Hypothalamus (tissue), 51 donors: ENCODE measurements around the gene CETN1.
A peak's percentile ranks its signal among the peaks of the same experiment; 100 is the strongest.

Experiments used
- DNase-seq, 51 donors: peaks; one replicate each; lab custom pipeline; 2025; lab: John Stamatoyannopoulos, UW

The CETN1 gene

GRCh38 chr18:618618-619017, 38.4 kb downstream of the CETN1 start:
- DNase-seq, result no peak

DNA sequence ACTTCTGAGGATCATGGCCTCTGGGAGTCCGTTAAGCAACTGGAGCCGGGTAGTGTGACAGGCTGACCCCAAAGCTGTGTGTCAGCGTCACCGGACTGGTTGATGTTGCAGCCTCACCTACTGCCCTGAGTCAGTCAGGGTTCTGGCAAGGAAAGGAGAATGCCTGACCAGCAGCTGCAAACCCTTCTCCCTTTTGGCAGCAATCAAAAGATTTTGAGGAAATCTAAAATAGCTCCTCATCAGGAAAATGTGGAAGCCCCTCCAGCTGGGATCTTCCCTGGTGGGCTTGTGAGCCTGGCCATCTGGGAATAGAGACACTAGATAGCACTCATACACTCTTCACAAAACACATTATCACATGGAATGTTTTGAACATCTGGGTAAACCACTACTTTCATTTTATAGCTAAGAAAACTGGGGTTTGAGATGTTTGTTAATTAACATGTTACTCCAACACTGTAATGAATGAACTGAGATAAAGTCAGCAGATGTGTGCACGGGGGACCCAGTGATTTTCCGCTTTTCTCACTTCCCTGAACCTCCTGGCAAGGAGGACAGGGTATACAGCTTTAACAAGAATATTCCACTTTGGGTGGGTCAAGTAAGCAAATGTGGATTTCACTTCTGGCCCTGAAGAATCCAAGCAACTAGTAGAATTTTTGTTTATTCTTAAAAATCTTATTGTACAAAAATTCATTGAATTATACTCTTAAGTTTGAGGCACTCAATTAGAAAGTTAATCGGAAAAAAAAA, 41.3 kb downstream of the CETN1 start:
- no peak for DNase-seq

GRCh38 chr18:622289-622688, 42.1 kb downstream of the CETN1 start:
- no peak for DNase-seq

DNA sequence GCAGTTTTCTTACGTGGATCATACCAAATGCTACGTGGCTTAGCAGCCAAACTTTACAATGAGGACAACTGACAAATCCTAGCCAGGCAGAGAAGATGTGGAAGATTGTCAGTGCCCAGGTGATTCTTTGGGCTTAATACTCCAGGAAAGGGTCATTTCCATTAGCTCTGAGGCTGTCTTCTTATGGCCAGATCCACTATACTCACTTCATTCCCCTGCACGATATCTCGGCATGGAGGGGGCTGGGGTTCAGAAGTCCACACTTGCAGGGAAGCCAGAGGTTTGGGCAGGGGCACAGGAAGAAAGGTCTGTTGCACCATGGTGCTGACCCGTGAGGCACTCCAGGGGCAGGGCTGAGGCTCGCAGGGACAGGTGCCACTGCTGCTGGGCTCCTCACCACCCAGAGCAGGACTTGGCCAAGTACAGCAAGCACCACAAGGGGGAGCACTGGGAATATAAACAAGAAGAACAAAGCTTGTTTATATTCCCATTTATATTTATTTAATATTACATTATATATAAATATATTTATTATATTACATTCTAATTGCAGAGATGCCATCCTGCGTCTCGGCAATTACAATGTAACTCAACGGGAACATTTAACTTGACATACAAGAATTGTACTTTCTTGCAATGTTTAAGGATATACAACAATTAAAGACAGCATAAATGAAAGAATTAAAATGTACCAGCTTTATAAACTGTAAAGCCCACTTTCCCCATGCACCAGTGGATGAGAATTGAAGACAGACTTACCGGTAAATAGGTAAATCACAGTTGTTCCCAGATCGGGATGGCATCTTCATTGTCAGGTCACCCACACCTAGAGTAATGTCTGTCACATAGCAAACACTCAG, 43.8 kb downstream of the CETN1 start:
- DNase-seq, result peak in 44 of 51 donors; percentile 3 to 81 (median 45)

- DNase-seq, result no peak
These were observed 47.1 kb downstream of the CETN1 start for GRCh38 chr18:627231-627630.

GRCh38 chr18:629269-630150, 49.3 kb downstream of the CETN1 start:
- DNase-seq, result no peak

- no peak for DNase-seq
These were observed 51.4 kb downstream of the CETN1 start for GRCh38 chr18:631560-631959.
